ENCODE measurements around the gene GALK2. TPM values are rescaled to one million over a fixed set of nuclear protein-coding genes. Genes with fewer than 3 reads are reported as not detected.

Gene GALK2
- polyA plus RNA-seq, 2 of the 4 experiments (the other 2 are of a cell fraction) = 26.8 to 40.5 TPM

- no peaks in the 10 kb centered on the region; the same call in 2 of the 3 replicates for H3K9me3 ChIP-seq
- no peaks in the 10 kb centered on the region for H3K4me1 ChIP-seq
- FAIRE-seq = no peak
- H3K27ac ChIP-seq = no peak overlapping the region
- TF ChIP-seq RARB (CRISPR knock-in tag; IDR thresholded peaks at IDR 0.05) = no peak
- TF ChIP-seq RFX5 (IDR thresholded peaks at IDR 0.05) = no peak
- no peak for TF ChIP-seq ZSCAN20 (CRISPR knock-in tag; IDR thresholded peaks at IDR 0.05)
- no peak for TF ChIP-seq REST (IDR thresholded peaks at IDR 0.05)
- ATAC-seq = peak; percentile 43 to 59; a peak in 4 of 6 replicates
- POLR2A ChIA-PET = no interaction called here
- H3K4me3 ChIP-seq = no peak overlapping the region
- peak in 1 of 2 experiments; percentile 19 for DNase-seq (ENCODE audit: low read depth in 1 of 2, low spot score in 1 of 2)
- H3K4me2 ChIP-seq = no peak overlapping the region
- CTCF ChIA-PET = interaction anchor here (1.2 kb wide), 1 partner anchor 358 kb away, joined by 3 read pairs; no protein-coding TSS in a partner anchor
- WGBS (ENCODE audit: missing lambda C conversion rate) = 84% methylated on average over 4 of the region's 7 CpGs
These were observed 46.0 kb downstream of the GALK2 start for GRCh38 chr15:49215768-49216739.

GRCh38 chr15:49223536-49224274 lies 53.7 kb downstream of the GALK2 start:
- FAIRE-seq = no peak
- DNase-seq (ENCODE audit: low read depth in 1 of 2, low spot score in 1 of 2) = no peak
- H3K4me2 ChIP-seq = no peak overlapping the region
- ChIA-PET CTCF (no interaction called here), POLR2A (no interaction called here)
- no peak for TF ChIP-seq EP300 (IDR thresholded peaks at IDR 0.05)
- TF ChIP-seq KDM5A (IDR thresholded peaks at IDR 0.05) = no peak
- no peak for TF ChIP-seq JUNB (IDR thresholded peaks at IDR 0.05)
- no peak for TF ChIP-seq SMC3 (IDR thresholded peaks at IDR 0.05)
- no peak for TF ChIP-seq HMGXB4 (CRISPR knock-in tag; IDR thresholded peaks at IDR 0.05; ENCODE audit: borderline replicate concordance)
- TF ChIP-seq CTCF (IDR thresholded peaks at IDR 0.05) = no peak
- no peak for TF ChIP-seq CEBPB (IDR thresholded peaks at IDR 0.05)
- no peak for TF ChIP-seq ELK1 (IDR thresholded peaks at IDR 0.05; ENCODE audit: low read depth, low read length)
- no peak for TF ChIP-seq MAZ (IDR thresholded peaks at IDR 0.05; ENCODE audit: borderline replicate concordance, low read depth, low read length)
- no peak for TF ChIP-seq EHF (CRISPR knock-in tag; IDR thresholded peaks at IDR 0.05)
- no peak for TF ChIP-seq PHF8 (IDR thresholded peaks at IDR 0.05; ENCODE audit: borderline replicate concordance, low read depth)
- TF ChIP-seq HEYL (CRISPR knock-in tag; IDR thresholded peaks at IDR 0.05) = no peak
- 78% methylated on average over 3 of the region's 3 CpGs for WGBS (ENCODE audit: missing lambda C conversion rate)
- no peak for ATAC-seq
- no peaks in the 10 kb centered on the region for H3K4me1 ChIP-seq
- H3K27ac ChIP-seq = no peak overlapping the region
- H3K4me3 ChIP-seq = no peak overlapping the region
- H3K9me3 ChIP-seq = no peaks in the 10 kb centered on the region
